Activated T-helper 1 cell treated with Interleukin-2 at 50 U/mL for 16 hours (primary cell): ENCODE measurements around the gene AP4B1.
"Not testable (repeated sequence)": the region's sequence is repeated elsewhere in the genome, so short reads cannot be mapped to it uniquely, and the experiment has no call there.

ENCODE experiments used
- DNase-seq: peaks from one replicate; pipeline ENCODE4 v3.0.0-alpha.2; 2020; ENCODE audit warnings: low read depth

The AP4B1 gene

GRCh38 chr1:113857776-113858175, 46.8 kb downstream of the AP4B1 start:
- DNase-seq = no peak

- DNase-seq = no peak
Observed at GRCh38 chr1:113856401-113856790, 48.2 kb downstream of the AP4B1 start.

GRCh38 chr1:113855630-113856400, 48.8 kb downstream of the AP4B1 start:
- DNase-seq = no peak

- DNase-seq = no peak
Observed at GRCh38 chr1:113854234-113854633, 50.4 kb downstream of the AP4B1 start.

GRCh38 chr1:113852694-113853093, 51.9 kb downstream of the AP4B1 start:
- not testable (repeated sequence) for DNase-seq

GRCh38 chr1:113850127-113850796, 54.3 kb downstream of the AP4B1 start:
- DNase-seq = no peak

GRCh38 chr1:113849072-113849471, 55.5 kb downstream of the AP4B1 start:
- no peak for DNase-seq

GRCh38 chr1:113846391-113847035, 58.1 kb downstream of the AP4B1 start:
- no peak for DNase-seq
